HG02642 (cell line): ENCODE data around the gene CCDC74B.
"Not testable (repeated sequence)": the region's sequence is repeated elsewhere in the genome, so short reads cannot be mapped to it uniquely, and the experiment has no call there.

ENCODE experiments used
- ATAC-seq: cut with Tn5 transposase; IDR thresholded peaks from one replicate; pipeline ENCODE4 v1.9.1; 2021; ENCODE audit warnings: mild to moderate bottlenecking; ENCODE audit not compliant: unreplicated experiment, poor library complexity

The CCDC74B gene

DNA sequence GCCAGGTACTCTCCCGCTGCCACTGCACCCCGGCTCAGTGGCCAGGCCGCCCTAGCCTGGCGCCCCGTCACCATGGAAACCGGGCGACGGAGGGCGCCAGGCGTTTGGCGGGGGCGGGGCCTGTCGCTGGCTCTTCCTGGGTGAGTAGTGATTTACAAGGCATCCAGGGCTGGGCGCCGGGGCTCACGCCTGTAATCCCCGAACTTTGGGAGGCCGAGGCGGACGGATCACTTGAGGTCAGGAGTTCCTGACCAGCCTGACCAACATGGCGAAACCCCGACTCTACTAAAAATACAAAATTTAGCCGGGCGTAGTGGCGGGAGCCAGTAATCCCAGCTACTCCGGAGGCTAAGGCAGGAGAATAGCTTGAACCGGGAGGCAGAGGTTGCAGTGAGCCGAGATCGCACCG, at the start of gene CCDC74B:
CCDC74B (minus strand) TSS at position 107 of the 409 bp plus-strand sequence. CDS start 116 bp downstream, outside the sequence.
- peak; percentile 94 for ATAC-seq

DNA sequence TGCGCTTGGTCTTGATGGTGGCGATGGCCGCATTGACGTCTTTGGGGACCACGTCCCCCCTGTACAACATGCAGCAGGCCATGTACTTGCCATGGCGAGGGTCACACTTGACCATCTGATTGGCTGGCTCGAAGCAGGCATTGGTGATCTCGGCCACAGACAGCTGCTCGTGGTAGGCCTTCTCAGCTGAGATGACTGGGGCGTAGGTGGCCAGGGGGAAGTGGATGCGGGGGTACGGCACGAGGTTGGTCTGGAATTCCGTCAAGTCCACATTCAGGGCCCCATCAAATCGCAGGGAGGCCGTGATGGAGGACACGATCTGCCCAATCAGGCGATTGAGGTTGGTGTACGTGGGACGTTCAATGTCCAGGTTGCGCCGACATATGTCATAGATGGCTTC, 48.9 kb upstream of the CCDC74B start:
- ATAC-seq, result not testable (repeated sequence)

DNA sequence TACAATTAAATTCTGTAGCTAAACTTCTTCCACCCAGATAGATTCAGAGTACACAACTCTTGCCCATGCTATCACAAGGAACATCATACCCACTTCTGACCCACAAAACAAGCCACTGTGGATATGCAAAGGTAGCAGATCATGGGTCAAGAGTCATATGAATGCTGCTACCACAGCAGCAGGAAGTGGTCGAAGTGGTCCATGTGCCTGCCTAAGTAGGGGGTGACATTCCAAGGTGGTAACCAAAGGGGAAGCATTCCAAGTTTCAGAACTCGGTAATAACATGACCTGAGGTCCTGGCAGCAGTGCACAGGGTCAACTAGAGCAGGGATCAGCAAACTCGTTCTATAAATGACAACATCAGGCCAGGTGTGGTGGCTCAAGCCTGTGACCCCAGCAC, 47.5 kb upstream of the CCDC74B start:
- not testable (repeated sequence) for ATAC-seq

DNA sequence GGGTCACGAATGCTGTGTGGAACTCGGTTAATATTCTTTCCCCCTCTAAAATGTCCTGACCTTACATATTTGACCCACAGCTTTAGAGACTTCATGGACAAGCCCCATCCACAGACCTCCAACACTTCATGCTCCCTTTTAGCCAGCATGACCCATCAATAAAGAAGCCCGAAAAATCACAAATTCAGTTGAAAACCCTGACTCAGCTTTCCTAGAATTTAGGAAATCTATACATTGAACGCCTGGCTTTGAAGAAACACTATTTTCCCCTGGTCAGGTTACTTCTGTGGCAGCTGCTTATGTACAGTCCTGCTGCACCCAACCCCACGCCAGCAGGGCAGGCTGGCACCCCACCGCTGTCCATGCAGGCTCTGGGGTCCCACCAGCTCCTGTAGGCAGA, 46.4 kb upstream of the CCDC74B start:
- ATAC-seq, result not testable (repeated sequence)

DNA sequence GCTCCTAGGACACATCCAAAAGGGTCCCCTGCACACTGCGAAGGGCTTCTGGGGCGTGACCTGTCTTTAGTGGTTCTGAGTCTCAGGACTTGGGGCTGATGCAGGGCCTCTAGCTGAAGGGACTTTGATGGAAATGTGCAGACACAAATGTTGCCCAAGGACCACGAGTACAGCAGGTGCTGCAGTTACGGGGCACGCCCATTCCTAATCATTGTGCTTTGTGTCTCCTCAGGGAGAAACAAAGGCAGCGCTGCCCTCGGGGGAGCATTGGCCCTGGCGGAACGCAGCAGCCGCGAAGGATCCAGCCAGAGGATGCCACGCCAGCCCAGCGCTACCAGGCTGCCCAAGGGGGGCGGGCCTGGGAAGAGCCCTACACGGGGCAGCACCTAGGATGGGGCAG, 45.3 kb upstream of the CCDC74B start:
- no peak for ATAC-seq

DNA sequence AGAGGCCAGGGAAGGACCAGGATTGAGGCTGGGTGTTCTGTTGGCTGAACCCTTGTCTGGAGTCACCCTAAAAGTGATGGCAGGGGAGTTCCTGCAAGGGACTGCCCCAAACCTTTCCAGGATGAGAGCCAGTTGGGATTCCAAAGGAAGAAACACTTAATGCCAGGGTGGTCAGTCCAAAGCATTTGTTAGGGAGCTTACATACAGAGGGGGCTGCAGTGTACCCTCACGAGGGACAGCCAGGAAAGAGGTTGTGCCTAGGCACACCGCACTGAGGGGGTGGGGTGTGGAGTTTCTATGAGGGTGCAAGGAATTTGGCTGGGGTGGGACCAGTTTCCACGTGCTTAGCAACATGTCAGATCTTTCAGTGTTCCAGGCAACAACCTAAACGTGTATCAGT, 44.0 kb upstream of the CCDC74B start:
- ATAC-seq, result not testable (repeated sequence)

DNA sequence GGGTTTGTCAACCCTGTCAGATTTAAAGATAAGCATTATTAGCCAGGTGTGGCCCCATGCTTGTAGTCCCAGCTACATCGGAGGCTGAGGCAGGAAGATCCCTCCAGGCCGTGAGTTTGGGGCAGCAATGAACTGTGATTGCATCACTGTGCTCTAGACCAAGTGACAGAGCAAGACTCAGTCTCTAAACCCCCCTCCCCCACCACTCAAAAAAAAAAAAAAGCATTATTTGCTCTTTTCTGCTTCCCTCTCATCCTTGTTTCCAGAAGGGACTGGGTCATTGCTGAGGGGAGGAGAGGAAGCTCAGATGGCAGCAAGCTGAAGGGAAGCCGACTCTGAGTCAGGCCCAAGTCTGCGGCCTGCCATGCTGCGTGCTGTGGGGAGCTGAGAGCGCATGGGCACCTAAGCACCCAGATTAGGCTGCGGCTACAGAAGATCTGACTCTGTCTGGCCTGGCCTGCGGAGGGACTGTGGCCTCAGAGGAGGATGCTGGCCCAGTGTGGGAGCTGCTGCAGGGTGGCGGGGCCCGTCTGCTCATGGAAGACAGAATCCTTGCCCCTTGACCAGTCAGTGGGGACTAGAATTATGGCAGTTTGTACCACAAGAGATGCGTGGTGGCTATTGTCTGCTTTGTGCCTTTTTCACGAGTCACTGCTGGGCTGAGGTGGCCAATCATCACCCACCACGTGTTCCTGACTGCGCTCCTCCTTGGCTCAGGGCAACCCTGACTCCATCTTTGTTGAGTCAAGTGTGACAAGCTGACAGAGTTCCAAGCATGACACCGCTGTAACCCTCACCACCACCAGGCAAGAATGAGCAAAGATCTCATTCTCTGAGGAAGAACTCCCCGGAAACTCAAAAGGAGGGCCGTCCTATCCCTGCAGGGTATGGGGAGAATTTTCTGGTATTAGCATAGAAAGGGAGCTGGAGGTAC, 43.2 kb upstream of the CCDC74B start:
- ATAC-seq, result not testable (repeated sequence)

DNA sequence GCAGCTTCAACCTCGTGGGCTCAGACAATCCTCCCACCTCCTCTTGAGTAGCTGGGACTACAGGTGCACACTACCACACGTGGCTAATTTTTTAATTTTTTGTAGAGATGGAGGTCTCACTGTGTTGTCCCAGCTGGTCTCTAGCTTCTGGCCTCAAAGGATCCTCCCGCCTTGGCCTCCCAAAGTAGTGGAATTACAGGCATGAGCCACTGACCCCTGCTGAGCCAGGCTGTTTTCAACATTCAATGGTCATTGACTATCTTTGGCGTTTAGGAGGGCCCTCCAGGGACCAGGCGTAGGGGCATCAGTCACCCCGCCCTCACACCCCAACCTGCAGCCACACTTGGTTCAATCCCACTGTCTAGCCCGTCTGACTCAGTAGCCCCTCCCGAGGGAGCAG, 42.4 kb upstream of the CCDC74B start:
- ATAC-seq, result no peak

DNA sequence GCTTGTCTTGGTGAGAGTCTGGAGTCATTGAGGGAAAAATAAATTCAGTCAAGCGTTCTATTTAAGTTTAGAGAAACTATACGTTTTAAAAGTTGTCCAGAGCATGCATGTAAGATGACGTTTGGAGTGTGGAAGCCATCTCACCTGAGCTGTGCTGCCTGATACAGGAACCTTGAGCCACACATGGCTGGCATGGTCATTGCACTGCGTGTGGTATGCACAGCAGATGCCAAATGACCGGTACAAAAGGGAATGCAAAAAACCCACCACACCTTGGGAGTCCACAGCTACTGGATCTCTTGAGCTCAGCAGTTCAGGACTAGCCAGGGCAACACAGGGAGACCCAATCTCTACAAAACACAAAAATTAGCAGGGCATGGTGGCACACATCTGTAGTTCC, 41.5 kb upstream of the CCDC74B start:
- no peak for ATAC-seq

DNA sequence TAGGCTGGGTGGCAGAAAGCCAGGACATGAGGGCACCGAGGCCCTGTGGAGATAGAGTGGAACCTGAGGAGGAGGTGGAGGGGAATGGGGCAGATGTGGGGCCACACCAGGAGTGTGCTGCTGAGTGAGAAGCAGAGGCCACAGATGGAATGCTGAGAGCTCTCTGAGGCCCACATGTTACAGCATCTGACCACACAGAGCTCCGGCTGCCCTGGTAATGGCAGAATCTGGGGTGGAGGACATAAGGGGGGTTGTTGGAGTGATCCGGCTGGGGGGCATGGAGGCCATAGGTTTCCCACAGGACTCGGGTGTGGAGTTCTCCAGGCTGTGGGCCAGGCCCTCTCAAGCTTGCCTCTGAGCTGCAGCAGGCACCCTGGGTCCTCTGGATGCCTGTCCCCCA, 41.0 kb upstream of the CCDC74B start:
- ATAC-seq, result no peak

DNA sequence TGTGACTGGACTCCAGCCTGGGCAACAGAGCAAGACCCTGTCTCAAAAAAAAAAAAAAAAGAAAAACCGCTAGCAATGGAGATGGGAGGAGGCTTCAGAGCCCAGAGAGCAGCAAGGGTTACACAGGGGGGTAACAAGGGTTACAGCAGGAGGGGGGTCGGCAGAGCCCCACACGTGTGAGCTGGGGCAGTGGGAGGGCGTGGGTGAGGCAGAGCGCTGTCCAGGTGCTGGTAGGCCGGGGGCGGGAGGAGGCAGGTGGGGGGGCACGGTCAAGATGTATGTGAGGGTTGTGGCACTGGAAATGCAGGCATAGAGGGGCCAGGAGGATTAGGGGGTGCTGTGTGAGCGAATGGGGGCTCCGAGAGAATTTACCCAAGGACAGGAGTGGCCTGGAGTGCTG, 40.5 kb upstream of the CCDC74B start:
- no peak for ATAC-seq

DNA sequence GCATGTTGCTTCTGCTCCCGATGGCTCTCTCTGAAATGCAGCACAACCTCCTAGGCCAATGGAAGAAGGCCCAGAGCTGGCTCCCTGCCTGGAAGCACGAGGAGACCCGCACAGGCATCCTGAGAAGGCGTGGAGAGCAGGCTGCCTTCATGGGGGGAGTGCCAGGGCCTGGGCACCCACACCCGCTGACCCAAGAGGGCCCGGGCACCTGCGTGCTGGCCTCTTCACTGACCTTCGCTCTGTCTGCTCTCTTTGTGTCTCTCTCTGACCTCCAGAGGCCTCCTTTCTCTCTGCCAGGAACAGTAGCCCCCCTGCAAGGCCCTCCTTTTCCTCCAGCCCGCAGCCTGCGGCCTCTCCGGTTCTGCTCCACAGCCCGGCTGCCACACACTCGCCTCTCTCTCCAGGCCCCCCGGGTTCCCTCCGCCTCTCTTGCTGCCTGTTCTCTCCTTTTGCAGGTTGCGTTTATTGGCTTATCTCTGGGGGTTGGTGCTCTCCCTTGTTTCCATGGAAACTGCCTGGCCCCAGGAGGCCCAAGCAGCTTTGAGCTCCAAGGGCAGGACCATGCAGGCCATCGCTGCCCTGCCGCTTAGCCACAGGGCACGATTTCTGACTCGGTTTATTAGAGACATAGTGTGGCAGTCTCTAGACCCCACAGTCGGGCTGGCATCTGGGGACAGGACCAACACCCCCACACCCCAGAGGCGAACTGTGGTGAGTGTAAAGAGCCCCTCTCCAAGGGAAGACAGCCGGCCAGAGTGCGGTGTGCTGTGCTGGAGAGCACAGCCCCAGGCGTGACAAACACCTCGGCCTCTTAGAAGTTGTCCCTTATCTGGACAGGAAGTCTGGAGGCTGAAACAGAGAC, 38.8 kb upstream of the CCDC74B start:
- ATAC-seq, result no peak

DNA sequence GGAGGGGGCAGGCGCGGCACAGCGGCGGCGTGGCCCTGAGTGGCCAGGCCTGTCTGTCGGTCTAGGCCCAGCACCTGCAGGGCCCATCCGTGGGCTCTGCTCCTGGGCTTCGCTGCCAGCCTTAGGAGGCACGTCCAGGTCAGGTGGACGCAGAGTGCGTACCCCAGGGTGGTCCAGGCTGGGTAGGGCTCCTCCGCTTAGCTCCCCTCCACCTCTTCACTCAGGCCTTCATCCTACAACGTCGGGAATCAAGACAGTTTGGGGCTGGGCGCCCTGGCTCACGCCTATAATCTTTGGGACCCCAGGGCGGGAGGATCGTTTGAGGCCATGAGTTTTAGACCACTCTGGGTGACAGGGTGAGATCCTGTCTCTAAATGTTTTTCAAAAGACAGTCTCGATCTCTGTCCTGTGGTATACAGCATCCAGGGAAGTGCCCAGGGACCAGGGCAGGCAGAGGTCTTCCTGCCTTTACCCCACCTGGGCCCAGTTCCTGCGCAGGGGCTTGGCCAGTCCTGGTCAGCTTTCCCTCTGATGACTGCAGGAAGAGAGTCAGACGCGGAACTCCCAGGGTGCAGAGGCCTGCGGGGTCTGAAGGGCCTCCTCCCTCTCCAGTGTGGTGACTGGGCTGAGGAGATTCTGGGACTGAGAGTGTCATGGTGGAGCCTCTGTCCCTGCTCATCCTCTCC, 38.1 kb upstream of the CCDC74B start:
- not testable (repeated sequence) for ATAC-seq

DNA sequence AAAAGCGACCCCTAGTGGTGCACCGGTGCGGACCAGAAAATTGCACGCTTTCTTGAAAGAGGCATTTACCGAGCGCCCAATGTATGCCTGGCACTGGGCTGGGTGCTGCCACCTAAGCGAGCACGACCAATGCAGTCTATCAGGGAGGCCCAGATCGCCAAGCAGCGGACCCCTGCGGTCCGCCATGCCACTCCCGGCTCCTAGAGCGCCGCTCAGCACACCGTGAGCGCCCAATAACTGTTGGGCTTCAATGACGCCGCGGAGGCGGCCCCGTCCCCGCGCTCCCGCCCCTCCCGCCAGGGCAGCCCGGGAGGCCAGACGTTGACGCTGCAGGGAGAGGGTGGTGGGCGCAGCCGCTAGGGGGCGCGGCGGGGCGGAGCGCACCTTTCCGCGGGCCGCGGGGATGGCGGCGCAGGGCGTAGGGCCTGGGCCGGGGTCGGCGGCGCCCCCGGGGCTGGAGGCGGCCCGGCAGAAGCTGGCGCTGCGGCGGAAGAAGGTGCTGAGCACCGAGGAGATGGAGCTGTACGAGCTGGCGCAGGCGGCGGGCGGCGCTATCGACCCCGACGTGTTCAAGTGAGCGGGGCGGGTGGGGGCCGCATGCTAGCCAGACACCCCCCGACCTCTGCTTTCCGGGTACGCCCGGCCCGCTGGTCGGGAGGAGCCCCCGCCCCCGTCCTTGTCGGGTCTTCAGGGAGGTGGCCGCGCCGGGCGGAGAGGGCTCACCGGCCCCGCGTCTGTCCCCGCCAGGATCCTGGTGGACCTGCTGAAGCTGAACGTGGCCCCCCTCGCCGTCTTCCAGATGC, 37.2 kb upstream of the CCDC74B start, which contains the start of gene MZT2B:
MZT2B (plus strand) TSS at position 383 of the 803 bp plus-strand sequence; CDS start at position 404, 21 bp downstream.
- ATAC-seq, result peak; percentile 83

DNA sequence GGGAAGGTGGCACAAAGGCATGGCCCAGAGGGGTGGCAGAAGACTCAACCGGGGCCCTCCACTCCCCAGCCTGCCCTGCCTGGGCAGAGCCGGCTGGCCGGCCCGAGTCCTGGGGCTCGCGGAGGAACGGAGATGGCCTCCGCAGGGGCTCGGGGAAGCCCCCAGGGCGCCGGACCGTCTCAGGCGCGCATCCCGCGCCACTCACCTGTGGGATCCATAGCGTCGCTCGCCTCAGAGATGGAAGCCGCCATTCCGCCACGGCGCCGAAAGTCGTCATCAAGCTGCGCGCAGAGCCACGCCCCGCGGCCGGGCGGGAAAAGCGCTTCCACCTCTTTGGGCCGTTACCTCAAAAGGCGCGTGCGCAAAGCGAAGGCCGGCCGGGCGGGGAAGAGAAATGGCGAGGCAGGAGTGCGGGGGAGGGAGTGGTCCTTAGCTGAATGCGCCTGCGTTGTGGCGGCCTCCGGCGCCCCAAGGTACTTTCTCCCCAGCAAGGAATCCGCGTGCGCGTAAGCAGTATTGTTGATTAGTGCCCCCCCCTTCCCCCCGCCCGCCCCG, 36.5 kb upstream of the CCDC74B start, which contains the start of gene SMPD4:
SMPD4 (minus strand) TSS at position 278 of the 555 bp plus-strand sequence. CDS start 5,010 bp downstream, outside the sequence.
- ATAC-seq, result peak; percentile 67

DNA sequence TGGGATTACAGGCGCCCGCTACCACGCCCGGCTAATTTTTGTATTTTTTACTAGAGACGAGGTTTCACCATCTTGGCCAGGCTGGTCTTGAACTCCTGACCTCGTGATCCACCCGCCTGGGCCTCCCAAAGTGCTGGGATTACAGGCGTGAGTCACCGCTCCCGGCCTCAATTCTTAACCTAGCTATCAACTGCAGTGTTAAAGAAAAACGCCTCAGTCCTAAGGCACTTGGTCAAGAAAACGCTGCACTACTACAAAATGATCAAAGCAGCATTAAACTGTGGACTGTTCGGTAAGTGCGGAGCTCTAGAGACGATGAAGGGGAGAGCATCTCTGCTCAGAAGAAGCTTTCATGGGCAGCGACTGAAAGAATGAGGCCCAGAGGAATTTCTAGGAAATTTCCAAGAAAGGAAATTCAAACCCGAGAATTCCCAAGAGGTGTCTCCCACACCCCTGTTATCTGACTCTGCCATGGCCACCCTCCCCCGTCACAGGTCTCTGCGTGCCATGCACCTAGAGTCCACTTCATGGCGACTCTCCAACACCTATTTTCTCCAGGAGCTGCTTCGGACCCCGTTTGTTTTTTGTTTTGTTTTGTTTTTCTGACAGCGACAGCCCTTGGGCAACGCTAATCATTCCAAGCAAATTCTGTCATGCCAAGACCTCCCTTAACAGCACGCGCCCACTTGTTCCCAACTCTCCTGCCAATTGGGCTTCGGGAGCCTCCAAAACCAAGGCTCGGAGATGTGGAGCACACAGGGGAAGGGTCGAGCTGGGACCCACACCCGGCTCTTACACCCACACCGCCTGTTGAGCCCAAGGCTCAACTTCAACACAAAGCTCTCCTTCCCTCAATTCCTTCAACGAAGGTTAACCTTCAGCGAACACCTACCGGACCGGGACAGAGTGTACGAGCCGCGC, 35.8 kb upstream of the CCDC74B start:
- ATAC-seq, result not testable (repeated sequence)

DNA sequence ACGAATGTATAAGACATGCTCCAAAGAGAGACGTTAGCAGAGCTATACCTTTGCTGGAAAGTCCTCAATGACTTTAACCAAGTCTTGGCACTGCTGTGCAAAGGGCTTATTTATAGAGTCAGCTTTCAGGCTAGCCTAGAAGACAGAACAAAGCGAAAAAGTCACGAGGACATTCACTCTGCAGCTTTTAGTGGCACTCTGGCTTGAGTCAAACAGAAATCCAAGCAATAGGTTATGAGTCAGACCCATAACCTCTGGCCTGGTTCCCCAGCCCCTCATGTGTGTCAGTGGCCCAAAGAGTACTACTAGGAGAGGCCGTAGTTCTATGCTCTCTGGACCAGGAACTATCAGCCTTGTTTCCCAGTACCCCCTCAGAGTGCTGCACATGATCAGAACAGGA, 30.0 kb upstream of the CCDC74B start:
- ATAC-seq, result peak; percentile 58

DNA sequence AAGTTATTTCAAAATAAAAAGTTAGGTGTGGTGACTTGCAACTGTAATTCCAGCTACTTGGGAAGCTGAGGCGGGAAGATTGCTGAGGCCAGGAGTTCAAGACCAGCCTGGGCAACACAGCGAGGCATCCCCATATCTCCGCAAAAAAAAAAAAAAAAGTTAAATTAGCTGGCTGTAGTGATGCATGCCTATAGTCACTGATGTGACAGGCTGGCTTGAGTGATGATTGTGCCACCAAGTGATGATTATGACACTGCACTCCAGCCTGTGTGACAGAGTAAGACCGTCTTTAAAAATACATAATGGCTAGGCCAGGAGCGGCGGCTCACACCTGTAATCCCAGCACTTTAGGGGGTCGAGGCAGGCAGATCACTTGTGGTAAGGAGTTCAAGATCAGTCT, 25.0 kb upstream of the CCDC74B start:
- no peak for ATAC-seq
